NCI-H146 treated with DMSO at 0.1 percent for 48 hours (cell line): ENCODE data around the gene BAZ2A.
"Not testable (repeated sequence)": the region's sequence is repeated elsewhere in the genome, so short reads cannot be mapped to it uniquely, and the experiment has no call there.

Experiments used
- DNase-seq: peaks from one replicate; lab custom pipeline; 2025; ENCODE audit not compliant: unreplicated experiment; lab: John Stamatoyannopoulos, UW

Gene BAZ2A

GRCh38 chr12:56599797-56600196, 30.3 kb downstream of the BAZ2A start:
- DNase-seq: no peak

GRCh38 chr12:56599041-56599440, 31.1 kb downstream of the BAZ2A start:
- DNase-seq: no peak

GRCh38 chr12:56596815-56597214, 33.3 kb downstream of the BAZ2A start:
- no peak for DNase-seq

GRCh38 chr12:56593909-56594621, 36.1 kb downstream of the BAZ2A start:
- DNase-seq: peak; percentile 29

- no peak for DNase-seq
These were observed 38.2 kb downstream of the BAZ2A start for GRCh38 chr12:56591961-56592360.

GRCh38 chr12:56591126-56591525, 39.0 kb downstream of the BAZ2A start:
- DNase-seq: peak; percentile 92

- peak; percentile 26 for DNase-seq
These were observed 39.8 kb downstream of the BAZ2A start for GRCh38 chr12:56590237-56590830.

GRCh38 chr12:56589783-56590182, 40.3 kb downstream of the BAZ2A start:
- DNase-seq: no peak

GRCh38 chr12:56585098-56585497, 45.0 kb downstream of the BAZ2A start:
- no peak for DNase-seq

GRCh38 chr12:56581418-56582145, 48.5 kb downstream of the BAZ2A start:
- DNase-seq: no peak

GRCh38 chr12:56578983-56579546, 51.1 kb downstream of the BAZ2A start:
- DNase-seq: no peak

- DNase-seq: not testable (repeated sequence)
These were observed 52.9 kb downstream of the BAZ2A start for GRCh38 chr12:56577248-56577647.

- no peak for DNase-seq
These were observed 55.9 kb downstream of the BAZ2A start for GRCh38 chr12:56574210-56574609.

- DNase-seq: no peak
These were observed 57.8 kb downstream of the BAZ2A start for GRCh38 chr12:56572288-56572687.

GRCh38 chr12:56571121-56571520, 59.0 kb downstream of the BAZ2A start:
- no peak for DNase-seq

GRCh38 chr12:56568146-56568545, 62.0 kb downstream of the BAZ2A start:
- DNase-seq: no peak

GRCh38 chr12:56565510-56566101, 64.5 kb downstream of the BAZ2A start:
- DNase-seq: peak; percentile 13

- no peak for DNase-seq
These were observed 79.1 kb downstream of the BAZ2A start for GRCh38 chr12:56551070-56551469.

GRCh38 chr12:56546680-56547079, 83.4 kb downstream of the BAZ2A start:
- no peak for DNase-seq
